Stimulated activated CD4-positive, alpha-beta T cell treated with anti-CD3 and anti-CD28 coated beads, TNF-alpha, amount 100 ng/mL, for 48 hours (primary cell): ENCODE results near the gene KIF26A.

ENCODE experiments used
- DNase-seq, 3 donors: peaks; one replicate each; pipeline ENCODE4 v3.0.0-alpha.2; 2020; ENCODE audit warnings: low read depth in 3 of 3

Gene KIF26A

GRCh38 chr14:104176611-104177010, 38.2 kb downstream of the KIF26A start:
- no peak for DNase-seq

- no peak for DNase-seq
Measured at GRCh38 chr14:104177411-104177810, 39.0 kb downstream of the KIF26A start.

- DNase-seq: no peak
Measured at GRCh38 chr14:104178279-104178678, 39.9 kb downstream of the KIF26A start.

DNA sequence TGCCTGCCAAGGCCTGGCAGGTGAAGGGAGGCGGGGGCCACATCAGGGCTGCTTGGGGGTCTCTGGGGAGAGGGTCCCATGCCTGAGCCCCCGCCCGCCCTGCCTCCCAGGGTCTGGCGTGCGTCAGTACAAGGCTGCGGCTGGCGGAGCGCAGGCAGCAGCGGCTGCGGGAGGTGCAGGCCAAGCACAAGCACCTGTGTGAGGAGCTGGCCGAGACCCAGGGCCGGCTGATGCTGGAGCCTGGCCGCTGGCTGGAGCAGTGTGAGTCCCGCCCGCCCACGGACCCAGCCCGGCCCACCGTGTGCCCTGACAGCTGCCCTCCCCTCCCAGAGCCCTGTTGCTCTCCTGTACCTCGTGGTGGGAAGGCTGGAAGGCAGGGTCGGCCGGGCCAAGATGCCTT, 40.7 kb downstream of the KIF26A start:
- no peak for DNase-seq

- DNase-seq: no peak
Measured at GRCh38 chr14:104179564-104180129, 41.3 kb downstream of the KIF26A start.

DNA sequence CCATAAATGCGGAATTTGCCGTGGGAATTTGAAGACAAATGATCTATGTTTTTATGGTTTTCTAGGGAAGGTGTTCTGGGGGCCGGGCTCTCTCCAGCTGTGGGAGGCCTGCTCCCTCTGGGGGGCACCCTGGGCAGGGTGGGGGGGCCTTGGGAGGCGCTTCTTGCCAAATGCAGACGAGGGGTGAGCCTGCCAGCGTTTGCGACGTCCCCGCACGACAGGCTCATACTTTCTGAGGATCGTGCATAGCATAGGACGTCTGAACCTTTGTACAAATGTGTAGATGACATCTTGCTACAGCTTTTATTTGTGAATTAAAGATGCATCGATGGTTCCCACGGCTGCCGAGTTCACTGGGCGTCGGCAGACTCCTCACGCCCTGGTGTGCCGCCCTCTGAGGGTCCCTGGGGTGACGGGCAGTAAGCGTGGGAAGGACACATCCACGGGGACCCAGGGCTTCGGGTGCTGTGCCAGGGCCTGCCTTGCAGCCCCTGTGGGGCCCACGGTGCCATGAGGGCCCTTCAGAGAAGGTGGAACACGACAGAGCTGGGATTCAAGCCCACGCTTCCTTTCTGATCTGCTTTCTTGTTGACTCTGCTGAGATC, 42.3 kb downstream of the KIF26A start:
- DNase-seq: no peak

GRCh38 chr14:104181761-104182530, 43.6 kb downstream of the KIF26A start:
- no peak for DNase-seq

DNA sequence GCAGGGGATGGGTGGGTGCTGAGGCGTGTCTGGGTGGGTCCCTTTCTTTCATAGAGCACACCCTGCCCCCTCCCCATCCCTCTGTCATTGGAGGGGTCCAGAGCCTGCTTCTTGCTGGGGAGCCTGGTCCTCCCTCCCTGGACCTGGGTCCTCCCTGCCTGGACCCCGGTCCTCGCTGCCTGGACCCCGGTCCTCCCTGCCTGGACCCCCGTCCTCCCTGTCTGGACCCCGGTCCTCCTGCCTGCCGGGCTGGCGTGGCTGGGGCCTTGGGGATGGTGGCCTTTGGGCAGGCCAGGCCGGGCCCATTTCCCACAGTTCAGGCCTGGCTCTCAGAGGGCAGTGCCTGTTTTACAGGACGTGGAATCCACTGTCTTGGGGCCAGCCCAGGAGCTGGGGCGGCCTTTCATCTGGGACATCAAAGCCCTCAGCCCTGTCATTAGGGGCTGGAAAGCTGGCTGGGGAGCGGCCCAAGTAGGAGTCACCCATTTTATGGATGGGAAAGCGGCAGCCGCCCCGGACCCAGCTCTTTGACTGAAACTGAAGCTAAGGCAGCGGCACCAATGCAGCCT, 44.6 kb downstream of the KIF26A start:
- no peak for DNase-seq

DNA sequence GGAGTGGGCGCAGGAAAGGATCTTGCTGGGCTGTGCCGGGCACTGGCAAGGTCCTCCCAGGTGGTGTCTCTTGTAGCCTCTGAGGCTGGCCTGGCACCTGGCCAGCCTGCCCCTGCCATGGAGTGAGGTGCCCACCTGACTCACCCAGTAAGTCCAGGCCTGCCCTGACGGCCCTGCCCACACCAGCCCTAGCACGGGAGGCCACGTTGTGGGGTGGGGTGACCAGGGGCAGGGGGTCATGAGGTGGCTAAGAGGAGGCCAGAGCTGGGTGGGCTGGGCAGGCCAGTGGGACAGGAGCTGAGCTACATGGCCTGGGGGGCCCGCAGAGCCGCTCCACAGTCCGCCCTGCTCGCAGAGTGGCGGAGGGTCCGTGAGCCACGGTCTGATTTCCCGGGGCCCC, 45.4 kb downstream of the KIF26A start:
- DNase-seq: no peak

DNA sequence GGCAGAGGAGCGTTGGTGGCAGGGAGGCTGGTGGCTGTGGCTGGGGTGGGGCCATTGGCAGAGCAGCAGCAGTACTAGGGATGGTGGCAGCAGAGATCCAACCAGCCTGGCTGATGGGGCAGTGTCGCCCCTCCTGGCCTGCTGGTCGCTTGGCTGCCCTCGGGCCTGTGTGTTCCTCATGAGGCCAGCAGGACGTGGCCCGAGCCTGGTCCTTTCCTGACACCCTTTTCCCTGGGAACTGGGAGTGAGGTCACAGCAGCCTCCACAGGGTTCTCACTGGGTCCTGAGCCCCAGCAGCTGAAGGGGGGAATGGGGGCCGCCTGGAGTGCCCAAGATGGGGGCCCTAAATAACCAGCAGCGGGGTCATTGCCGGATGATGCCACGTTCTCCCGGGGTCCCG, 46.1 kb downstream of the KIF26A start:
- no peak for DNase-seq

DNA sequence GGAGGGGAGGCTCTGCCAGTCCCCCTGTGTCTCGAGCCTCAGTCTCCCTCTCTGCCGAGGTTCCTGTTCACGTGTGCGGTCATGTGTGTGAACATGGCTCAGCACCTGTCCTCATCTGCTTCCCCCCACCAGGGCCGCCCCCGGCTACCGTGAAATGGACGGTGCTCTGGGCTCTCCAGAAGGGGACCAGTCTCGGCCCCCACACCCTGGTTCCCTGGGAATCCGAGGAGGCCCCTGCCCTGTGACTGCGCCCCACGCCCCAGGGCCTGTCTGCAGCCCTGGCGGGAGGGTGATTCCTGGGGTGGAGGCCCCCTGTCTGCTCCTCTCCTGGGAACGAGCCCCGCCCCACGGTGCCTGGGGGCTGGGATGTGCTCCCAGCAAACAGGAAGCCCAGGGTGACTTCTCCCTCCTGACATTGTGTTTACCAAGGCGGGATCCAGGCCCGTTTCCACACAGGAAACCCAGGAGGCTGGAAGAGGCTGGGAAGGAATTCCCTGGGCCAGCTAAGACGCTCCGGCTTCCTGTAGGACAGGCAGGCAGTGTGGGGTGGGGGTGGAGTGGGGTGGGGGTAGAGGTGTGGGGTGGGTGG, 46.6 kb downstream of the KIF26A start:
- DNase-seq: no peak

- no peak for DNase-seq
Measured at GRCh38 chr14:104185916-104186495, 47.6 kb downstream of the KIF26A start.

DNA sequence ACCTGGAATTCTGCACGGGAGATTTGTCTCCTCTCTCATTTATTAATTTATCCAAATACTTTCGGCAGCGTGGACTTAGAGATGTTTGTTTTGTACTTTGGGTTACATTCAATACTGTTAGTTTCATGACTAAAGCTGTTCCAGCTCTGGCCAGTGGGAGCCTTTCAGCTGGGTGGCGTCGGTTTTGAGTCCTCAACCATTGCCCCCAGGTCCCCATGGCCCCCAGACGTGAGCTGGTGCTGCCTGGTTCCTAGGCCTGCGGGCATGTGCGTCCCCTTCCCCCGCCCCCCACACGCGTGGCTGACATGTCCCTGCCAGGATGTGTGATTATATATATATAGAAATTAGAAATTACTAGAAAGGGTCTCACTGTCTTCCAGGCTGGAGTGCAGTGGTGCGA, 48.2 kb downstream of the KIF26A start:
- no peak for DNase-seq

- DNase-seq: no peak
Measured at GRCh38 chr14:104187121-104187889, 48.9 kb downstream of the KIF26A start.

DNA sequence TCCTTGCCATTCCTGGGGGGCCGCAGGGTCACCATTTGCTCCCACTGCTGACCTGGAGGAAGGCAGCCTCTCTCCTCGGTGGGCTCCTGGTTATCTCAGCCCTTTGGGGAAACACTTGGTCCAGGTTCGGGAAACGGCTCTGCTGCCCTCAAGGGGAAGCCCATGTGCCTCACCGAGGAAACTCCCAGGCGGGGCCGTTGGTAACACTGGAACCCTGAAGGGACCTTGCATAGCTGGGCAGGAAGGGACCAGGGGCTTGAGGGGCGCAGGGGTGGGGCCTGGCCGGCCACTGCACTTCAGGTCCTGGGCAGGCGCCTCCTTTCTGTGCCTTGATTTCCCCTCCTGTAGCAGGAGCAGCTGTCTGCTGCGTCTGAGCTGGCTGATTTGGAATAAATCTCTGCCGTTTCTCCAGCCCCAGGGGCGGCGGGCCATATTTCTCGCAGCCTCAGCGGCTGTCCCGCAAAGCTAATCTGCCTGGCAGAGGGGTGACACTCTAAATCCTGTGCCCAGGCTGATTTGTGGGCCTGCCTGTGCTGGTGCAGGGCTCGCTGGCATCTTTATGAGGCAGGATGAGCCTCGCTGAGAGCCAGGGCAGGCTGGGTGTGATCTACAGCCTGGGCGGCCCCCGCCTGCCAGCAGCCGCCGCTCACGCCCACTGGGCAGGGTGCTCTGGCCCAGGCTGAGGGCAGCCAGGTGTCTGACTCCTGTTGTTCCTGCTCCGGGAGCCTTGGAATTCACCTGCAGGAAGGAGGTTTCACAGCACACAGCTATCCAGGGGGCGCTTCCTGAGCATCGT, 49.7 kb downstream of the KIF26A start:
- DNase-seq: no peak

DNA sequence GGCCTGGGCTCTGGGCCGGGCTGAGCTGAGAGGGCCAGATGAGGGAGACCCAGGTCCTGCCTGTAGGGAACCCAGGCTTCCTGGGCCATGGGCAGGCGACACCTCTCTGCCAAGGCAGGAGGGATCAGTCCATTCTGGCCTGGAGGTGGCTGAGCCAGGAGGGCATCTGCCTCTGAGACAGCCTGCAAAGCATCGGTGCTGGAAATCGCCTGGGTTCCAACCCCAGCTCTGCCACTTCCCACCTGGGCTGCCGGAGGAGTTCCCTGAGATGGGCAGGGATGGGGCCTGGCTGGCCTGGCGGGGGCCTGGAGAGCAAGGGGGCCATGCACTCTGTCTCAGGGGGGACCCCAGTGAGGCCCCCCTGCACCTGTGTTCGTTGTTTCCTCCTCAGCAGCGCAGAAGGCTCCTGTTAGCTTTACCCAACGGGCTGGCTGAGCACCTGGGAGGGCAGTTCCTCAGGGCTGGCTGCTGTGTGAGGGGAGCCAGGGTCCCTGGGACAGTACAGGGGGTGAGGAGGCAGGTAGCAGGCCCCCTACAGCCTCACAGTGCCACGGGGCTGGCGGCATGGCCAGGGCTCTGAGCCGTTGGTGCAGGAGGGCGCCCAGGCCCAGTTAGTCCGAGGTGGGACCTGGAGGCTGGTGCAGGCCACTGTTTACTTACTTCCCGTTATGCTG, 50.5 kb downstream of the KIF26A start:
- no peak for DNase-seq

GRCh38 chr14:104189629-104190335, 51.4 kb downstream of the KIF26A start:
- DNase-seq: no peak

DNA sequence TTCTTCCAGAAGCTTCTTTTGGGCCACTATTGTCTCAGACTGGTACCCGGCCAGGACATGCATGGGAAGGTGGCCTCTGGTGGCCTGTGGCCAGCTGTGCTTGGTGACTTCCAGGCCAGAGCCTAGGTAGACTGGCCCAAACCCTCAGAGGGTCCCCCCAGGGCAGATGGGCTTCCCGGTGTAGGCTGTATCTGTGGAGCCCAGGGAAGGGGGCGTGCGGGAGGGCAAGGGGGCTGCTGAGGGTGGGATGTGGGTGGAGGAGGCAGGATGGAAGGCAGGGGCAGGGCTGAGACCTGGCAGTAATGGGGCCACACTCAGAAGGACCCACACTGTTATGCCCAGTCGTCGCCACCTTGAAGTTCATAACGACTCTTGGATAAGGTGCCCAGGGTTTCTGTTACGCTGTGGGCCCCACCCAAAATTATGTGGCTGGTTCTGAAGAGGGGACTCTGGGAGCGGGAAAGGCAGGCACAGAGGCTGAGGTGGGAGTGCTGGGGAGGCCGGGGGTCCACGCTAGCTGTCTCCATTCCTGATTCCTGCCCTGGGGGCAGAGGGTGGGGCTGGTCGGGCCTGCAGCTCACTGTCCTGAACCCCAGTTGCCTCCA, 52.1 kb downstream of the KIF26A start:
- no peak for DNase-seq

DNA sequence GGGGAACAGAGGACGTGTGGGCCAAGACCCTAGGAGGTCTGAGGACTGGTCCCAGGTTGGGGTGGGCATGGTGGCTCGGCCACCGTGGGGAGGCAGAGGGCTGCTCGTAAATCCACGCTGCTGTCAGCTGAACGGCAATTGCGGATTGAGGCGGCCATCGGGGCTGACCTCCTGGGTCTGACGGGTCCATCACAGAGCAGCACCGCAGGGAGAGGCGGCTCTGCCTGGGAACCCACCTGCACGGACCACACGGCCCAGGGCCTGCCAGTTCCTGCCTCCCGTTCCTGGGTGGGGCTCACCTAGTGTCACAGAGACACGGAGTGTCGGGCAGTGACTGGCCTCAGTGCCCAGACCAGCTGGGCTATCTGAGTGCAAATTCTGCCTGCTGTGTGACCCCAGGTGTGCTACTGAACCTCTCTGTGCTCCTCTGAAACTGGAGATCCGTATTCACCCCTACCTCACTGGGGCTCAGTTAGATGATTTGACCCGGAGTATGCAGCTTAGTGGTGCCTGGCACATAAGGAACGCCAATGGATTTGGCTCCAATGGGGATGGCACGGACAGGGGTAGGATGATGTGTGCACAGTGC, 53.1 kb downstream of the KIF26A start:
- no peak for DNase-seq
